T47D (cell line): ENCODE results near the gene FBXO45.
"Not testable (repeated sequence)": the region's sequence is repeated elsewhere in the genome, so short reads cannot be mapped to it uniquely, and the experiment has no call there.

Source experiments
- DNase-seq, 2 experiments: peaks; one replicate each; pipeline versions ENCODE4 v3.0.0 to v3.0.0-alpha.2; 2011 to 2012; ENCODE audit warnings: low read depth in 1 of 2, low spot score in 1 of 2
- JUND ChIP-seq: IDR thresholded peaks from 2 replicates; pipeline ENCODE4 v1.6.1; 2012; ENCODE audit warnings: low read depth
- in situ Hi-C: cut with HindIII; loops from 2 replicates; pipeline ENCODE4 v1.10.0; 2016; ENCODE audit warnings: low sequenced_read_pairs, low pct_unique_long_range_greater_than_20kb

FBXO45 gene, protein sequence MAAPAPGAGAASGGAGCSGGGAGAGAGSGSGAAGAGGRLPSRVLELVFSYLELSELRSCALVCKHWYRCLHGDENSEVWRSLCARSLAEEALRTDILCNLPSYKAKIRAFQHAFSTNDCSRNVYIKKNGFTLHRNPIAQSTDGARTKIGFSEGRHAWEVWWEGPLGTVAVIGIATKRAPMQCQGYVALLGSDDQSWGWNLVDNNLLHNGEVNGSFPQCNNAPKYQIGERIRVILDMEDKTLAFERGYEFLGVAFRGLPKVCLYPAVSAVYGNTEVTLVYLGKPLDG

DNA sequence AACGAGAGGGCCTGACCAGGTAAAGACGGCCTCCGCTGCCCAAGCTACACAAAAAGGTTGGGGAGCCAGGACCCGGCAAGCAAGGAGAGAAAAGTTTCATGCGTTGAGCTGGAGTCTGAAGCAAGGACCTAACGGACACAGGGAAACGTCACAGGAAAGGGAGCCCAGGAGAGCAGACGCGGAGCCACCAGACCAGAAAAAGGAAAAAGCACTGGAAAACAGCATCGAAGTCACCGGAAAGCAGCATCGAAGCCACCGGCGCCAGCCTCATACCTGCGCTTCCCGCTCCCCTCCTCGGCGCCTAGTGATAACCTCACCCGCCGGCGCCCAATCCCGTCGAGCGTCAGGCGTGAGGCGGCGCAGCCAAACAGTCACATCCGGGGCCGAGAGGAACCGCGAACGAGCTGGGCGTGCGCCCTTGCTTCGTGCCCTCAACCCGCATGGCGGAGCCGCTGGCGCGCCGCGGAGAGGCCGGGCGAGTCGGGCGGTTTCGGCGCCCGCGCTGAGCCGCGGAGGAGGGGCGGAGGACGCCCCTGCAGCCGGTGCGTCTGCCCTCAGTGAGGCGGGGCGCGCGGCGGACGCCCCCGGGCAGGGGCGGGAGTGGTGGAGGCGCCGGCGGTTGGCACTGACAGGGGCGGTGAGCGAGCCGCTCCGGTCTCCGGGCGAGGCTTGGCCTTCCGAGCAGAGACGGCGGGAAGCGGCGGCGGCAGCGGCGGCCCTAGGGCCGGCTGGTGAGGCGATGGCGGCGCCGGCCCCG, at the start of gene FBXO45, which contains the start of gene WDR53:
TSS of gene FBXO45 (plus strand) at position 415 of the 757 bp plus-strand sequence. CDS start at position 740, 325 bp downstream.
TSS of gene WDR53 (minus strand) at position 309 of the 757 bp plus-strand sequence. CDS start 7,079 bp downstream, outside the sequence.
- DNase-seq, result peak; percentile 100
- in situ Hi-C loops, result no loop called here
- no peak for TF ChIP-seq JUND

DNA sequence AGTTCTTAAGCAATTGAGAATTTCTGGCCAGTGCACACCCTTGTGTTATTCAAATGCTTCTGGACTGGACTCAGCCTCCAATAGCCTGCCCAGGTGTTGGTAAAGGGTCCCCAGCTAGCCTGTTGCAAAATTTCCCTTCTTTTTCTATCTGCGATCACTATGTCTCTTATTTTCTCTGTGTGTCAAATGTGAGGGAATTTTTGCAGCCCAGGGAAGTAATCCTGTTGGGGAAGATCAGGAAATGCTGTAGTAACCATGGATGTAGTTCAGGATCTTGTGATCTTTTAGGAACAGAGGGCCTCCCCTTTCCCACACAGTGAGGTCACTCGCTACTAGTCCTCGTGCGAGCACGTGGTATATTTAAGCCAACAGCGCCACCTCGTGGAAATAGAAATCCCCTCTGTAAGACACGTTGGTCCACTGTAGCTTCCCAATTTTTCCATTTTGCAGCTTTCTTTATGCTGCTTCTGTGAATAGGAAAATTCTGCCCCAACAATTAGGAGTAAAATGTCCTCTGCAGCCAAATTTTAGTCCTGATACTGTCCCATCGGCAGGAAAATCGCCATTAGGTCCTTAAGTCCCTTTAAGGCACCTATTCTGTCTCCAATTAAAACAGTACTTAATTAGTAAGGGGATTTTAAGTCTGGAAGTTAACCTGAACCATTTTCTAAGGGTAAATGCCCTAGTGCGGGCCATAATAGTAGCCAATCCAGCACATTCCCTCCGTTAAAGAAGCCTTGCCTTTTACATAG, 49.3 kb upstream of the FBXO45 start:
- in situ Hi-C loops, result no loop called here
- peak; percentile 80 to 96 for DNase-seq
- TF ChIP-seq JUND, result no peak

DNA sequence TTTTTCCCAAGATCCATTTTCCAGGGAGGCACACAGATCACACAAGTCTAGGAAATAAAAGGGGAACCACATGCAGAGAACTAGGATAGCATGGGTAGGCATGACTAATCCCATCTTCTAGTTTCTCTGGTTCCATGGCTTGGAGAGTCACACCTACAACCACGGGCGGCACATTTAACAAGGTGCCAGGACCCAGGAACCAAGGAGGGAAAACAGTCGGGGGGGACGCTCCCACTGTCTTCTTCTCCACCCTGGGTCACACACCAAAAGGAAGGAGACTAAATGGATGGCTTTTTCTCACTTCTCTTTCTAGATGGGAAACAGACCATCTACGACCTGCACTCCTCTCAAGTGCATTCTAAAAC, 48.8 kb upstream of the FBXO45 start:
- TF ChIP-seq JUND, result no peak
- in situ Hi-C loops, result no loop called here
- DNase-seq, result peak in 1 of 2 experiments; percentile 55

DNA sequence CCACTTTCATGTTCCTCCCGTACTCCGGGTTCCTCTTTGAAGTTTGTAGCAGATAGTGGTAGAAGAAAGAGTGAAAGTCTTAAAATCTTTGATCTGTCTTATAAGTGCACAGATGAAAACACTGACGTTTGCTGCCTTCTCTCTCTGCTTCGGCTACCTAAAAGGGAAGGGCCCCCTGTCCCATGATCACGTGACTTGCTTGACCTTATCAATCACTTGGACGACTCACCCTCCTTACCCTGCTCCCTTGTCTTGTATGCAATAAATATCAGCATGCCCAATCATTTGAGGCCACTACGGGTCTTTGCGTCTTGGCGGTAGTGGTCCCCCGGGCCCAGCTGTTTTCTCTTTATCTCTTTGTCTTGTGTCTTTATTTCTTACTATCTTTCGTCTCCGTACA, 47.2 kb upstream of the FBXO45 start:
- in situ Hi-C loops, result not testable (repeated sequence)

DNA sequence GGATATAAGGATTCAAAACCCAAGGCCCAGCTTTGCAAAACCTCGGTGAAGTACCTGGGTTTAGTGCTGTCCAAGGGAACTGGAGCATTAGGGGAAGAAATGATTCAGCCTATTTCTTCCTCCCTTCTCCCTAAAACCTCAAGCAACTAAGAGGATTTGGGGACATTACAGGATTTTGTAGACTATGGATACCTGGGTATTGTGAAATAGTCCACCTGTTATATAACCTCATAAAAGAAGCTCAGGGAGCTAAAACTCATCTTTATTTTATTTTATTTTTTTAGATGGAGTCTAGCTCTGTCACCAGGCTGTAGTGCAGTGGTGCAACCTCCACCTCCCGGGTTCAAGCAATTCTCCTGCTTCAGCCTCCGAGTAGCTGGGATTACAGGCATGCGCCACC, 44.6 kb upstream of the FBXO45 start:
- DNase-seq, result no peak
- in situ Hi-C loops, result no loop called here
- TF ChIP-seq JUND, result no peak

More for the DNA sequence above, 47.2 kb upstream of the FBXO45 start:
- DNase-seq, result not testable (repeated sequence)

DNA sequence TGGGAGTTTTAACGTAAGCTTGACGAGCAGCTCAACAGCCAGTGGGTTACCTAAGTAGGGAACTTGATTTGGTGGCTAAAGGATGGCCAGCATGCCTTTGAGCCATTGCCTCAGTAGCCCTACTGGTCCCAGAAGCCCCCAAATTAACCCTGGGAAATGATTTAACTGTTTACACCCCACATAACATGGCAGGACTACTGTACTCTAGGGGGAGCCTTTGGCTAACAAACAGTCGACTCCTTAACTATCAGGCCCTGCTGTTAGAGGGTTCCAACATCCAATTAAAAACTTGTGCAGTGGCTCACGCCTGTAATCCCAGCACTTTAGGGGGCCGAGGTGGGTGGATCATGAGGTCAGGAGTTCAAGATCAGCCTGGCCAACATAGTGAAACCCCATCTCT, 43.9 kb upstream of the FBXO45 start:
- no peak for TF ChIP-seq JUND
- DNase-seq, result peak in 1 of 2 experiments; percentile 67
- in situ Hi-C loops, result no loop called here

DNA sequence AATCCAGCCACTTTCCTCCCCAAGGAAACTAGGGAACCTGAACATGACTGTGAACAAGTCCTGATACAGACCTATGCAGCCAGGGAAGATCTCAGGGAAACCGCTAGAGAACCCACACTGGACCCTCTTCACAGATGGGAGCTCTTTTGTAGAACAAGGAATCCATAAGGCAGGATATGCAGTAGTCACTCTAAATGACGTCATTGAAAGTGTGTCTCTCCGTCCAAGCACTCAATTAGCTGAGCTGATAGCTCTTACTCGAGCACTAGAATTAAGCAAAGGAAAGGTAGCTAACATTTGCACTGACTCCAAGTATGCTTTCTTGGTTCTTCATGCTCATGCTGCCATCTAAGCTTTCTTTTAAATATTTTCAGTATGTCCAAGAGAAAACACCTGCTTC, 43.3 kb upstream of the FBXO45 start:
- TF ChIP-seq JUND, result no peak
- in situ Hi-C loops, result no loop called here

DNA sequence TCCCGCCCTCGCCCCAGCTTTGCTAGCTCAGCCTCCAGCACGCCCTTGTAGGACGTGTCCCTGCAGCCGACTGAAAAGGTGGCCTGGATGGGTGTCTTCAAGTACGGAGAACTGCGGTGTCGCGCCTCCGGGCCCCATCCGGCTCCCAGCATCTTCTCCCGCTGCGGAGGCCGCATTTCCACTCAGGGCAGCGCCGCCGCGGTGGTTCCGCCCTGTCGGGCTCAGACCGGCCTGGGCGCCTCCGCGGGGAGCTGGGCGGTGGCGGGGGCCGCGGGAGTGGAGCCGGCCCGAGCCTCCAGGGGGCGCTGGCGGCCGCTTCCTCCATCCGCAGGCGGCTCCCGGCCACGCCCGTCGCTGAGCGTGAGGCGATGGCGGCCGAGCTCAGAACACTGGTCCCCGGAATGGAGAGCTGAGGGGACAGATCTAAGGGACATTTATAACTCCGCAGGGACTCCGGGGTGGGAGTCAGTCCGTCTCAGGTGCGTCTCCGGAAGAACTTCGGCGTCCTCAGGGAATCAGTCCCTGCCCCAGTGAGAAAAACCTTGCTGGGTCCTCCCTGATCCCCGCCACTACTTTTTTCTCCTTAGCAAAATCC, 39.7 kb upstream of the FBXO45 start:
- in situ Hi-C loops, result no loop called here
- no peak for TF ChIP-seq JUND
- peak; percentile 87 to 96 for DNase-seq

More for the DNA sequence above, 43.3 kb upstream of the FBXO45 start:
- DNase-seq, result no peak

DNA sequence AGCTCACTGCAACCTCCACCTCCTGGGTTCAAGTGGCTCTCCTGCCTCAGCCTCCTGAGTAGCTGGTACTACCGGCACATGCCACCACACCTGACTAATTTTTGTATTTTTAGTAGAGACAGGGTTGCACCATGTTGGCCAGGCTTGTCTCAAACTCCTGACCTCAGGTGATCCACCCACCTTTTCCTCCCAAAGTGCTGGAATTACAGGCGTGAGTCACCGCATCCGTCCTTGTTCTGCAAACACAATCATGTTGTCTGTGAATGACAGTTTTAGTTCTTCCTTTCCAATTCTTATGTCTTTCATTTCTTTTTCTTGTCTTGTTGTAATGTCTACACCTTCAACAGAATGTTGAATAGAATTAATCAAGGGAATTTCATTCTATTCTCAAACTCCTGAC, 37.0 kb upstream of the FBXO45 start:
- in situ Hi-C loops, result no loop called here
- no peak for TF ChIP-seq JUND
- no peak for DNase-seq

DNA sequence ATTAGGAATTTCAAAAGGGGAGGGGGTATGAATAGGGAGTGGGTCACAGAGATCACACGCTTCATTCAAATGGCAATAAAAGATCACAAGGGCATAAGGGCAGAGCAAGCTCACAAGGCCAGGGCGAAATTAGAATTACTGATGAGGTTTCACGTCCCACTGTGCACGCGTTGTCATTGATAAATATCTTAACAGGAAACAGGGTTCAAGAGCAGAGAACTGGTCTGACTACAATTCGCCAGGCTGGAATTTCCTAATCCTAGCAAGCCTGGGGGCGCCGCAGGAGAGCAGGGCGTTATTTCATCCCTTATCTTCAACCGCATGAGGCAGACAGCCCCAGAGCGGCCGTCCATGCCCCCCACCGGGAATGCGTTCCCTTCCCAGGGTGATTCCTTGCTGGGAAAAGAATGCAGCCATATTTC, 35.2 kb upstream of the FBXO45 start:
- in situ Hi-C loops, result no loop called here
- no peak for DNase-seq
- TF ChIP-seq JUND, result no peak

DNA sequence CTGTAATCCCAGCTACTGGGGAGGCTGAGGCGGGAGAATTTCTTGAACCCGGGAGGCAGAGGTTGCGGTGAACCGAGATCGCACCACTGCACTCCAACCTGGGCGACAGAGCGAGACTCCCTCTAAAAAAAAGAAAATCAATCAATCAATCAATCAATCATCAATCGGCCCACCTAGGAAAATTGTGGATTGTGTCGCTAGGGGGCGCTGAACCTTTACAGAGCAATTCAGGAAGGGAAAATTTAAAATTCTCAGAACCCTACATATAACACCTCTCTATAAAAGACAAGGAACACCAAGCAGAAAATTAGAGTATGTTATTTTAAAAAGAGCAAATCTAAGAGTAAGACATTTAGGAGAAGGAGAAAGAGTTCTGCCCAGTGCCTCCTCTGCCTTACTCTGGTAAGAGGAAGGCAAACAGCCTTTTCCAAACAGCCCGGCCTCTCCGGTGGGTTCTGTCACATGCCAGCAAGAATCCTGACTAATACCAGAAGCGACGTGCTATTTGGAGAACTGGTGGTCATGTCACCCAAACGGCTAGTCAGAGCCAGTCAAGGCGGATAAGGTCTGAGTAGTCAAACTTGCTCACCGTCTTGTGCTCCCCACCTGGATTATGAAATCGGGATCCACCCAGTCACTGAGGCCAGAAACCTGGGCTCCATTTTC, 31.0 kb upstream of the FBXO45 start:
- peak; percentile 73 to 77 for DNase-seq
- TF ChIP-seq JUND, result no peak
- in situ Hi-C loops, result no loop called here
